Measurements from ENCODE around the gene SLC23A2. TPM values are rescaled to one million over a fixed set of nuclear protein-coding genes. Genes with fewer than 3 reads are reported as not detected.
"Not testable (repeated sequence)": the region's sequence is repeated elsewhere in the genome, so short reads cannot be mapped to it uniquely, and the experiment has no call there.

The SLC23A2 gene
- total RNA-seq, 2 donors from 2014 or later, result 12.3 to 13.7 TPM

DNA sequence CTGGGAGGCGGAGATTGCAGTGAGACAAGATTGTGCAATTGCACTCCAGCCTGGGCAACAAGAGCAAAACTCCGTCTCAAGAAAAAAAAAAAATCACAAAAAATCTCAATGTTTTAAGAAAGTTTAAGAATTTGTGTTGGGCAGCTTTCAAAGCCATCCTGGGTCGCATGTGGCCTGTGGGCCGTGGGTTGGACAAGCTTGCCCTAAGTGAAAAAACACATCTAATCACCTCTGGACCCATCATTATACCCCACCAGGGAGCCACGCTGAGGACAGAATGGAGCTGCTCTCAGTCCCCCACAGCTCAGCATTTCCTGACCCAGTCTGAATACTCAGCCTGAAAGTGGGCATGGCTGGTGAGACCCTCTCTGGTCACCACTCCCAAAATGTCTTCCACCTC, 150.3 kb downstream of the SLC23A2 start:
- Histone ChIP-seq H3K27ac (ENCODE audit: low read depth, low read length) (no peak overlapping the region), H3K4me3 (ENCODE audit: low read length) (no peak overlapping the region), H3K9ac (ENCODE audit: extremely low read depth, low read length, poor library complexity, severe bottlenecking) (no peak overlapping the region), H3K27me3 (ENCODE audit: control insufficient read depth, insufficient read depth, low read length, poor library complexity, severe bottlenecking) (no peaks in the 10 kb centered on the region), H3K4me1 (ENCODE audit: control insufficient read depth, insufficient read depth, low read length) (no peaks in the 10 kb centered on the region), H3K9me3 (ENCODE audit: control insufficient read depth, low read length) (no peaks in the 10 kb centered on the region), H3K36me3 (ENCODE audit: control insufficient read depth, insufficient read depth, low read length) (no peaks in the 10 kb centered on the region)
- Mint-ChIP-seq H3K36me3 (ENCODE audit: low read depth) (no peaks in the 10 kb centered on the region), H3K9me3 (no peaks in the 10 kb centered on the region), H3K27me3 (ENCODE audit: insufficient read depth) (no peaks in the 10 kb centered on the region), H3K4me3 (no peak overlapping the region), H3K27ac (no peak overlapping the region), H3K4me1 (no peaks in the 10 kb centered on the region)
- TF ChIP-seq, protein P1, sequence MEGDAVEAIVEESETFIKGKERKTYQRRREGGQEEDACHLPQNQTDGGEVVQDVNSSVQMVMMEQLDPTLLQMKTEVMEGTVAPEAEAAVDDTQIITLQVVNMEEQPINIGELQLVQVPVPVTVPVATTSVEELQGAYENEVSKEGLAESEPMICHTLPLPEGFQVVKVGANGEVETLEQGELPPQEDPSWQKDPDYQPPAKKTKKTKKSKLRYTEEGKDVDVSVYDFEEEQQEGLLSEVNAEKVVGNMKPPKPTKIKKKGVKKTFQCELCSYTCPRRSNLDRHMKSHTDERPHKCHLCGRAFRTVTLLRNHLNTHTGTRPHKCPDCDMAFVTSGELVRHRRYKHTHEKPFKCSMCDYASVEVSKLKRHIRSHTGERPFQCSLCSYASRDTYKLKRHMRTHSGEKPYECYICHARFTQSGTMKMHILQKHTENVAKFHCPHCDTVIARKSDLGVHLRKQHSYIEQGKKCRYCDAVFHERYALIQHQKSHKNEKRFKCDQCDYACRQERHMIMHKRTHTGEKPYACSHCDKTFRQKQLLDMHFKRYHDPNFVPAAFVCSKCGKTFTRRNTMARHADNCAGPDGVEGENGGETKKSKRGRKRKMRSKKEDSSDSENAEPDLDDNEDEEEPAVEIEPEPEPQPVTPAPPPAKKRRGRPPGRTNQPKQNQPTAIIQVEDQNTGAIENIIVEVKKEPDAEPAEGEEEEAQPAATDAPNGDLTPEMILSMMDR (conservative IDR thresholded peaks at IDR 0.05), result no peak
- 96 to 100% methylated on average over 1 to 5 of the region's 5 CpGs for WGBS, 2 experiments (ENCODE audit: insufficient coverage in 1 of 2, insufficient read length in 1 of 2)
- no peak for DNase-seq

DNA sequence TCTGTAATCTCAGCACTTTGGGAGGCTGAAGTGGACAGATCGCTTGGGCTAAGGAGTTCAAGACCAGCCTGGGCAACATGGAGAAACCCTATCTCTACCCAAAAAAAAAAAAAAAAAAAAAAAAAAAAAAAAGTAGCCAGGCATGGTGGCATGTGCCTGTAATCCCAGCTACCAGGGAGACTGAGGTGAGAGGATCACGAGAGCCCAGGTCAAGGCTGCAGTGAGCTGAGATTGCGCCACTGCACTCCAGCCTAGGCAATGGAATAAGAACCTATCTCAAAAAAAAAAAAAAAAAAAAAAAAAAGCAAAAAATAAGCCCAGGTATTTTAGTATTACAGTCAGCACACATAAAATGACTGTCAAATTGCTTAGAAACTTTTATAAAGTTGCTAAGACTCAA, 152.5 kb downstream of the SLC23A2 start:
- H3K4me3 ChIP-seq (ENCODE audit: low read length); DNase-seq; H3K36me3 Mint-ChIP-seq (ENCODE audit: low read depth); H3K27me3 ChIP-seq (ENCODE audit: control insufficient read depth, insufficient read depth, low read length, poor library complexity, severe bottlenecking); H3K36me3 ChIP-seq (ENCODE audit: control insufficient read depth, insufficient read depth, low read length); H3K27me3 Mint-ChIP-seq (ENCODE audit: insufficient read depth); H3K9me3 Mint-ChIP-seq; H3K9ac ChIP-seq (ENCODE audit: extremely low read depth, low read length, poor library complexity, severe bottlenecking); H3K4me1 Mint-ChIP-seq; H3K4me1 ChIP-seq (ENCODE audit: control insufficient read depth, insufficient read depth, low read length); H3K9me3 ChIP-seq (ENCODE audit: control insufficient read depth, low read length); H3K27ac ChIP-seq (ENCODE audit: low read depth, low read length); H3K27ac Mint-ChIP-seq; H3K4me3 Mint-ChIP-seq: not testable (repeated sequence)
- 85% methylated on average over 3 of the region's 3 CpGs; no CpG with 5 or more reads in 1 of the 2 experiments for WGBS, 2 experiments (ENCODE audit: insufficient coverage in 1 of 2, insufficient read length in 1 of 2)

DNA sequence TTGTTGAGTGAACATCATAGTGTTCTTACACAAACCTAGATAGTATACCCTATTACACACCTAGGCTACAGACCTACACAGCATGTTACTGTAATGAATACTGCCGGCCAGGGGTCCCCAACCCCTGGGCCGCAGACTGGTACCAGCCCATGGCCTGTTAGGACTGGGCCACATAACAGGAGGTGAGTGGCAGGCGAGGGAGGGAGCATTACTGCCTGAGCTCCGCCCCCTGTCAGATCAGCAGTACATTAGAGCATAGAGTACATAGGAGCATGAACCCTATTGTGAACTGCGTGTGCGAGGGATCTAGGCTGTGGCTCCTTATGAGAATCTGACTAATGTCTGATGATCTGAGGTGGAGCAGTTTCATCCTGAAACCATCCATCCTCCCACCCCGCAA, 153.3 kb downstream of the SLC23A2 start:
- 91 to 92% methylated on average over 7 of the region's 7 CpGs for WGBS, 2 experiments (ENCODE audit: insufficient coverage in 1 of 2, insufficient read length in 1 of 2)
- Histone ChIP-seq H3K27ac (ENCODE audit: low read depth, low read length) (no peak overlapping the region), H3K9me3 (ENCODE audit: control insufficient read depth, low read length) (no peaks in the 10 kb centered on the region), H3K4me3 (ENCODE audit: low read length) (no peak overlapping the region), H3K4me1 (ENCODE audit: control insufficient read depth, insufficient read depth, low read length) (no peaks in the 10 kb centered on the region), H3K9ac (ENCODE audit: extremely low read depth, low read length, poor library complexity, severe bottlenecking) (no peak overlapping the region), H3K27me3 (ENCODE audit: control insufficient read depth, insufficient read depth, low read length, poor library complexity, severe bottlenecking) (no peaks in the 10 kb centered on the region), H3K36me3 (ENCODE audit: control insufficient read depth, insufficient read depth, low read length) (no peaks in the 10 kb centered on the region)
- Mint-ChIP-seq H3K36me3 (ENCODE audit: low read depth) (no peaks in the 10 kb centered on the region), H3K27ac (no peak overlapping the region), H3K4me1 (no peaks in the 10 kb centered on the region), H3K9me3 (no peaks in the 10 kb centered on the region), H3K27me3 (ENCODE audit: insufficient read depth) (no peaks in the 10 kb centered on the region), H3K4me3 (no peak overlapping the region)
- no peak for DNase-seq
- TF ChIP-seq, protein P1 (conservative IDR thresholded peaks at IDR 0.05), result no peak

DNA sequence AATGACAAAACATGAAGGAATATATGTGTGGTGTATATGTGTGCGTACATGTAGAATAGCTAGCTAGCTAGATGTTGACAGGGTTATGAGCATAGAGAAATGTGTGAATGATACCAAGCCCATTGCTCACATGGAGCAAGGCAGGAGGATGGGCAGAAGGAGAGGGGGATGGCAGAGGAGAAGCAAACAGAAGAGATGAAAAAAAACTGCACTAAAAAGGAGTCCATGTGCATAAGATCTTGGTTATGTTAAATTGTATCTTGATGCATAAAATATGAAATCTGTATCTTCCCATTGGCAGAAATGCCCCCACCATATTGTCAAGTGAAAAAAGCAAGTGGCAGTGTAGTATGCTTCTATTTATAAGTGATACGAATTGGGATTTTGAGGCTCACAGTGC, 154.5 kb downstream of the SLC23A2 start:
- Histone ChIP-seq H3K9ac (ENCODE audit: extremely low read depth, low read length, poor library complexity, severe bottlenecking) (no peak overlapping the region), H3K27me3 (ENCODE audit: control insufficient read depth, insufficient read depth, low read length, poor library complexity, severe bottlenecking) (no peaks in the 10 kb centered on the region), H3K4me3 (ENCODE audit: low read length) (no peak overlapping the region), H3K27ac (ENCODE audit: low read depth, low read length) (no peak overlapping the region), H3K9me3 (ENCODE audit: control insufficient read depth, low read length) (no peaks in the 10 kb centered on the region), H3K4me1 (ENCODE audit: control insufficient read depth, insufficient read depth, low read length) (no peaks in the 10 kb centered on the region), H3K36me3 (ENCODE audit: control insufficient read depth, insufficient read depth, low read length) (no peaks in the 10 kb centered on the region)
- Mint-ChIP-seq H3K4me1 (no peaks in the 10 kb centered on the region), H3K27ac (no peak overlapping the region), H3K9me3 (no peaks in the 10 kb centered on the region), H3K4me3 (no peak overlapping the region), H3K27me3 (ENCODE audit: insufficient read depth) (no peaks in the 10 kb centered on the region), H3K36me3 (ENCODE audit: low read depth) (no peaks in the 10 kb centered on the region)
- no peak for DNase-seq
- WGBS, 2 experiments (ENCODE audit: insufficient coverage in 1 of 2, insufficient read length in 1 of 2), result 86 to 91% methylated on average over 2 of the region's 2 CpGs
- TF ChIP-seq, protein P1 (conservative IDR thresholded peaks at IDR 0.05), result no peak

All from endodermal cell (in vitro differentiated cells).